ENCODE measurements around the gene ZNF491. TPM values are rescaled to one million over a fixed set of nuclear protein-coding genes. Genes with fewer than 3 reads are reported as not detected.
A peak's percentile ranks its signal among the peaks of the same experiment; 100 is the strongest.

ZNF491 gene
- total and polyA plus RNA-seq, 9 of the 15 experiments (the other 6 are each of a cell fraction or from before 2014, with no cell fraction given): 0.19 to 0.95 (median 0.39) TPM; not detected in 1

DNA sequence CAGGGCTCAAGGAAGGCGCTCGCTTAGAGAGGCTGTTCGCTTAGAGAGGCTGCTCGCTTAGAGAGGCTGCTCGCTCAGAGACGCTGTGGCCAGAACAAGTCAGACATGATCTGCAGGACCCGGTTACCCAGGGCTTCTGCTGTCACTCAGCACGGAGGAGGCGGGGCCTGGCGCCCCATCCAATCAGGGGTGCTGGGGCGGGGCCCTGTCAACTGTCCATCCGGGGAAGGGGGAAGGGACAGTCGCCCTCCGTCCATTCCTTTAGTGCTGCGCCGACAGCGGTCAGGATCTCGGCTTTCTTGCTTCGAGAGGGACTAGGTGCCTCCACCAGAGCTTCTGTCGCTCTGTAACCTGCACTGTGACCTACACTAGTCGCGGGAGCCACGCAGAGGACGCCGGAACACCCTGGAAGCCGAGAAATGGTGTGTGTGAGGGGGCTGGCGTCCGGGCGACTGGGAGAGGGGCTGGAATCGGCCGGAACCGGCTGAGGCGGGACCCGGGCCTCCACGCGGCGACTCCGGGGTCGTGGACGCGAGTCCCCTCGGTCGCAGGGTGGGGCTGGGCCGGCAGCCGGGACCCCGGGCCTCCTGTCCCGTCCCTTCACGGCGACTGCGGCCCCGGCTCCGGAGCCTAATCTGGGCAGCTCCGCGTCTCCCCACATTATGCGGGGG is 15.8 kb downstream of the ZNF491 start, which contains the start of gene ZNF440 (continued):
- TF ChIP-seq, protein P1, sequence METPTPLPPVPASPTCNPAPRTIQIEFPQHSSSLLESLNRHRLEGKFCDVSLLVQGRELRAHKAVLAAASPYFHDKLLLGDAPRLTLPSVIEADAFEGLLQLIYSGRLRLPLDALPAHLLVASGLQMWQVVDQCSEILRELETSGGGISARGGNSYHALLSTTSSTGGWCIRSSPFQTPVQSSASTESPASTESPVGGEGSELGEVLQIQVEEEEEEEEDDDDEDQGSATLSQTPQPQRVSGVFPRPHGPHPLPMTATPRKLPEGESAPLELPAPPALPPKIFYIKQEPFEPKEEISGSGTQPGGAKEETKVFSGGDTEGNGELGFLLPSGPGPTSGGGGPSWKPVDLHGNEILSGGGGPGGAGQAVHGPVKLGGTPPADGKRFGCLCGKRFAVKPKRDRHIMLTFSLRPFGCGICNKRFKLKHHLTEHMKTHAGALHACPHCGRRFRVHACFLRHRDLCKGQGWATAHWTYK (CRISPR knock-in tag; IDR thresholded peaks at IDR 0.05): no peak
- TF ChIP-seq, protein P2, sequence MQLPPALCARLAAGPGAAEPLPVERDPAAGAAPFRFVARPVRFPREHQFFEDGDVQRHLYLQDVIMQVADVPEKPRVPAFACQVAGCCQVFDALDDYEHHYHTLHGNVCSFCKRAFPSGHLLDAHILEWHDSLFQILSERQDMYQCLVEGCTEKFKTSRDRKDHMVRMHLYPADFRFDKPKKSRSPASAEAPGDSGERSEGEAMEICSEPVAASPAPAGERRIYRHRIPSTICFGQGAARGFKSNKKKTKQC (CRISPR knock-in tag; IDR thresholded peaks at IDR 0.05): 0 out of 2 replicates have a peak, but pooled peaks have one; percentile 28
- TF ChIP-seq E2F5 (CRISPR knock-in tag; IDR thresholded peaks at IDR 0.05): no peak; the same call in 1 of the 2 replicates
- no peak for TF ChIP-seq CHD7 (IDR thresholded peaks at IDR 0.05; ENCODE audit: low read depth, low read length)
- TF ChIP-seq ZNF655 (CRISPR knock-in tag; IDR thresholded peaks at IDR 0.05): no peak
- TF ChIP-seq DNMT1 (IDR thresholded peaks at IDR 0.05): no peak
- TF ChIP-seq USF2 (CRISPR knock-in tag; IDR thresholded peaks at IDR 0.05): no peak
- no peak for TF ChIP-seq ZNF165 (CRISPR knock-in tag; IDR thresholded peaks at IDR 0.05; ENCODE audit: borderline replicate concordance)
- TF ChIP-seq NCOR1 (IDR thresholded peaks at IDR 0.05): no peak
- TF ChIP-seq MAZ (CRISPR knock-in tag; conservative IDR thresholded peaks at IDR 0.05 in 1 of 2, IDR thresholded peaks at IDR 0.05 in 1 of 2): peak; percentile 60 to 85

Measured in K562 (cell line).